ENCODE results near the gene LMCD1. TPM values are rescaled to one million over a fixed set of nuclear protein-coding genes. Genes with fewer than 3 reads are reported as not detected.

The LMCD1 gene
- total and polyA plus RNA-seq, 4 donors, result 33.6 to 179 (median 98.4) TPM

DNA sequence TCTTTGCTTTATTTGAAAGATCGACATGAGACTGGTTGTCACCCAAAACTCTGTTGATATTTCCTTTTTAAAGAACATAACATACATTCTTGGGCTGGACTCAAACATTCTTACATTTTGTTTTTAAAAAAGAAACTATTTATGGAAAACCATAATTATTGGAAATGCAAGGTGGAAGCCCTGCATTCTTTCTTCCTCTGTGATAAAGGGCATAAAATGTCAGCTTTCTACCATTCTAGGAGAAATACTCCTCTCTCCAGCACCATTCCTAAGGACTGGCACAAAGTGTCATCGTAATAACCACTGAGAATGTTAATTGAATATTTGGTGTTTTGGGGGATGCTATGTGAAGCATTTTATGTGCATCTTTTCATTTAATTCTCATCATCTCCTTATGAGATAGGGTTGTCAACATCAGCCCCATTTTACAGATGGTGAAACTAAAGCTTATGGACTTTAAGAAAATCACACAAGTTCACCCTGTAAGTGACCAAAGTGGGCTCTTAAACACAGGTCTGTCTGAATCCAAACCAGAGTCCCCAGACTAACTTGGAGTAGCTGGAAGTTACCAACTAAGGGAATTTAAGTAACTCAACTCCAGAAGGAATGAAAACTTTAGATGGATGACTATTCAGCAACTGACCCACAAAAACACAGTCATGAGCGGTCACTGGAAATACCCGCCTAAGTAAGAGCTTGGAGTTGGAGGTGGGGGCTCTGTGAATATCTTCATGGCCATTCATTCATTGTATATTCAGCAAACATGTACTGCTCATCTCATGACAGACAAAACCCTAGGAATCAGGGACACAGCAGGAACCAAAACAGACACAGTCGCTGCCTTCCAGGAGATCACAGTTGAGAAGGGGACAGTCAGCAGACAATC is 45.9 kb upstream of the LMCD1 start:
- DNase-seq, result peak in 2 of 3 donors; percentile 49 to 61
- H3K27ac ChIP-seq (ENCODE audit: low read depth in 1 of 2, low read length in 1 of 2), result peak overlapping the region in 1 of 2 donors; percentile 56
- H3K36me3 ChIP-seq (ENCODE audit: control insufficient read depth in 4 of 4, insufficient read depth in 4 of 4, low read length in 4 of 4), result no peaks in the 10 kb centered on the region
- H3K4me3 ChIP-seq, result no peak overlapping the region
- no peak for ATAC-seq (ENCODE audit: insufficient read depth, low FRiP score)
- no peaks in the 10 kb centered on the region for H3K9me3 ChIP-seq (ENCODE audit: control insufficient read depth in 4 of 4, insufficient read depth in 3 of 4, low read length in 3 of 4)
- no peaks in the 10 kb centered on the region for H3K27me3 ChIP-seq (ENCODE audit: control insufficient read depth in 3 of 3, insufficient read depth in 3 of 3, low read length in 2 of 3)
- H3K9ac ChIP-seq (ENCODE audit: insufficient read depth in 1 of 2, low read length in 2 of 2), result no peak overlapping the region
- WGBS, 2 donors, result 77 to 78% methylated on average over 5 of the region's 5 CpGs
- peaks cover 0 to 11% (median 5%) of the 10 kb centered on the region in 5 donors for H3K4me1 ChIP-seq (ENCODE audit: control insufficient read depth in 5 of 5, insufficient read depth in 5 of 5, low read length in 5 of 5)
- no peak for TF ChIP-seq CTCF (IDR thresholded peaks at IDR 0.05; ENCODE audit: control extremely low read depth, extremely low read depth)

GRCh38 chr3:8456412-8456811 is 45.2 kb upstream of the LMCD1 start:
- no peak overlapping the region for H3K4me3 ChIP-seq
- 80 to 90% methylated on average over 3 of the region's 3 CpGs for WGBS, 2 donors
- no peak overlapping the region for H3K9ac ChIP-seq (ENCODE audit: insufficient read depth in 1 of 2, low read length in 2 of 2)
- H3K36me3 ChIP-seq (ENCODE audit: control insufficient read depth in 4 of 4, insufficient read depth in 4 of 4, low read length in 4 of 4), result no peaks in the 10 kb centered on the region
- peak; percentile 51 to 77 (median 59) for DNase-seq
- no peak for TF ChIP-seq CTCF (IDR thresholded peaks at IDR 0.05; ENCODE audit: control extremely low read depth, extremely low read depth)
- peaks cover 2 to 11% (median 5%) of the 10 kb centered on the region in 5 donors for H3K4me1 ChIP-seq (ENCODE audit: control insufficient read depth in 5 of 5, insufficient read depth in 5 of 5, low read length in 5 of 5)
- no peaks in the 10 kb centered on the region for H3K9me3 ChIP-seq (ENCODE audit: control insufficient read depth in 4 of 4, insufficient read depth in 3 of 4, low read length in 3 of 4)
- H3K27ac ChIP-seq (ENCODE audit: low read depth in 1 of 2, low read length in 1 of 2), result peak overlapping the region in 1 of 2 donors; percentile 56
- peak; percentile 37 for ATAC-seq (ENCODE audit: insufficient read depth, low FRiP score)
- no peaks in the 10 kb centered on the region for H3K27me3 ChIP-seq (ENCODE audit: control insufficient read depth in 3 of 3, insufficient read depth in 3 of 3, low read length in 2 of 3)

DNA sequence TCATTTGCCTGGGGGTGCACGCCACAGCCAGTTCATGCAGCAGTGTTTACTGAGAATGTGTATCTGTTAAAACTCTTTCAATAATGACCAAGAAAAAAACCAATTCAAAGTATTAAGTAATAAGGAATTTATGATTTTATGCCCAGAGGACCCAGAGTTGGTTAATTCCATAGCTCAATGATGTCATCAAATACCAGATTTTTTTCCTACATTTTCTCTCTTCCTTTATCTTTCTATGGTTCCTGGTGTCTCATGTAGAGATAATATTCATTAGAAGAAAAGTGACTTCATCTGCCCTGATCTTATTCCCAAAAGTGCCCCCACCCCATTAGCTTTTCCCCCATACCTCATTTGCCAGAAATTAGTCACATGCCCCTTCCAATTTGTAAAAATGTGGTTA is 44.6 kb upstream of the LMCD1 start:
- Histone ChIP-seq H3K4me1 (ENCODE audit: control insufficient read depth in 5 of 5, insufficient read depth in 5 of 5, low read length in 5 of 5) (peaks cover 2 to 11% (median 5%) of the 10 kb centered on the region in 5 donors), H3K9me3 (ENCODE audit: control insufficient read depth in 4 of 4, insufficient read depth in 3 of 4, low read length in 3 of 4) (no peaks in the 10 kb centered on the region), H3K27me3 (ENCODE audit: control insufficient read depth in 3 of 3, insufficient read depth in 3 of 3, low read length in 2 of 3) (no peaks in the 10 kb centered on the region), H3K36me3 (ENCODE audit: control insufficient read depth in 4 of 4, insufficient read depth in 4 of 4, low read length in 4 of 4) (no peaks in the 10 kb centered on the region), H3K27ac (ENCODE audit: low read depth in 1 of 2, low read length in 1 of 2) (peak overlapping the region in 1 of 2 donors; percentile 27), H3K9ac (ENCODE audit: insufficient read depth in 1 of 2, low read length in 2 of 2) (peak overlapping the region in 1 of 2 donors; percentile 9), H3K4me3 (no peak overlapping the region)
- 88 to 91% methylated on average over 1 of the region's 1 CpG for WGBS, 2 donors
- no peak for TF ChIP-seq CTCF (IDR thresholded peaks at IDR 0.05; ENCODE audit: control extremely low read depth, extremely low read depth)
- DNase-seq (no peak), ATAC-seq (ENCODE audit: insufficient read depth, low FRiP score) (no peak)
